ENCODE measurements around the gene LSM14B.

GRCh38 chr20:62182469-62183425 is 60.5 kb downstream of the LSM14B start, which contains the start of gene MTG2:
- TF ChIP-seq CTCF (IDR thresholded peaks at IDR 0.05) (no peak), POLR2A (IDR thresholded peaks at IDR 0.05) (peak; percentile 11 to 74), EP300 (IDR thresholded peaks at IDR 0.05) (no peak)

All from suprapubic skin (tissue), 3 donors.